SK-N-MC (cell line): Measurements from ENCODE around the gene TANGO2.

ENCODE experiments used
- DNase-seq: peaks from one replicate; pipeline ENCODE4 v3.0.0-alpha.2; 2011; ENCODE audit warnings: low read depth, low spot score
- H3K27ac ChIP-seq: fragments of 200-600 bp; sonication (generic); 2 replicates; pipeline ENCODE4 v1.5.1; 2016; ENCODE audit warnings: mixed run types
- H3K36me3 ChIP-seq: fragments of 200-600 bp; sonication (generic); 2 replicates; pipeline ENCODE4 v1.6.1; 2017; ENCODE audit warnings: antibody characterized with exemption, low read length, mixed read lengths; ENCODE audit not compliant: insufficient read depth
- H3K4me3 ChIP-seq: fragments of 200-600 bp; sonication (generic); 2 replicates; pipeline ENCODE4 v1.5.1; 2016
- H3K9ac ChIP-seq: fragments of 200-600 bp; sonication (generic); 2 replicates; pipeline ENCODE4 v1.8.0; 2017; ENCODE audit warnings: mixed run types, mixed read lengths; ENCODE audit not compliant: insufficient read length
- H3K9me3 ChIP-seq: fragments of 200-600 bp; sonication (generic); 2 replicates; pipeline ENCODE4 v1.6.1; 2017; ENCODE audit warnings: low read depth, mild to moderate bottlenecking, antibody characterized with exemption, low read length, moderate library complexity, mixed read lengths
- EZH2 ChIP-seq: fragments of 200-600 bp; sonication (generic); IDR thresholded peaks from one replicate; pipeline ENCODE4 v1.6.1; 2017; ENCODE audit warnings: antibody characterized with exemption
- FOXP2 ChIP-seq: optimal IDR thresholded peaks from 2 replicates; pipeline ENCODE3; 2011; ENCODE audit warnings: mild to moderate bottlenecking, moderate library complexity; ENCODE audit not compliant: insufficient read depth; ENCODE audit errors: extremely low read length, control extremely low read depth
- POLR2AphosphoS5 ChIP-seq: IDR thresholded peaks from 2 replicates; pipeline ENCODE4 v1.6.1; 2012; ENCODE audit warnings: mild to moderate bottlenecking, low read depth, low read length, borderline replicate concordance

Gene TANGO2

DNA sequence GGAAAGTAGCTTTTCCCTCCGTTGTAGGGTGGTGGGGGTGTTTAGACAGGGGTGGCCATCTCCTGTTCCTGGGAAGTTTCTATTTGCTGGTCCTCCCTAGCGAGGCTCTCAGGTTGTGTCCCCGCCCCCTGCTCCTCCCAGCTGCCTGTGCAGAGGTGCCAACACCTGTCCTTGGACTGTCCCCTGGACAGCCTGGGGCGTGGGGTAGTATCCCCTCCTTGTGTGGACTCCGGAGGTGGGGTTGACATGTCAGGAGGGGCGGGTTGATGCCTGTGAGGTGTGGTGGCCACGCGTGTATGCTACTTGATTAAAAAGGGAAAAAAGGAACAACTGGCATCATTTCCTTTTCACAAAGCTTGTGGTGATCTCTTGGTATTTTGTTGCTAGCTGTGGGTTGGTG is 80.7 kb downstream of the TANGO2 start:
- no peak overlapping the region for H3K27ac ChIP-seq
- H3K9me3 ChIP-seq = no peaks in the 10 kb centered on the region
- DNase-seq = no peak
- H3K4me3 ChIP-seq = no peak overlapping the region
- no peak for TF ChIP-seq EZH2
- TF ChIP-seq FOXP2 = no peak
- TF ChIP-seq POLR2AphosphoS5 = no peak
- peaks cover 86% of the 10 kb centered on the region for H3K36me3 ChIP-seq
- no peak overlapping the region for H3K9ac ChIP-seq

DNA sequence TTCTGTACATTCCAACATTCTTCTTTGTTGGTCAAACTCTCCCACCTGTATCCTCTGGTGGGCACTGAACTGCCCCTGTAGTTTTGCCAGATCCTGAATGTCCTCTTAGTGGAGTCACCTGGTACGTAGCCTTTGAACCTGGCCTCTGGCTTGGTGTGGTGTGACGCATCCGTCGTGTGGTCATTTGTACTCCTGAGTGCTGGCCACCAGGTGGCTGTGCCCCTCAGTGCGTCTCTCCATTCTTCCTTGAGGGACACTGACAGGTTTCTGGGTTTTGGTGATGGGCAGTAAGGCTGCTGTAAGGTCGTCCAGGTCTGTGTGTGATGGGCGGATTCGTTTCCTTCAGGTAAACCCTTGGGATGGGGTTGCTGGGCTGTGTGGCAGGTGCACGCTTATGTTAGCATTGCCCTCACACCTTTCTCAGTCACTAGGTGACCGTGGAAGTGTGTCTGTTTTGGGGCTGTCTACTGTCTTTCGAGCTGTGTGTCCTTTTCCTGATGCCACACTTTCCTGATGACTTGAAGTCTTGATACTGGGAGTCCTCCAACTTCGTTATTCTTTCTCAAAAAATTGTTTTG is 81.4 kb downstream of the TANGO2 start:
- no peak overlapping the region for H3K9ac ChIP-seq
- H3K36me3 ChIP-seq = peaks cover 86% of the 10 kb centered on the region
- TF ChIP-seq FOXP2 (no peak), POLR2AphosphoS5 (no peak), EZH2 (no peak)
- no peaks in the 10 kb centered on the region for H3K9me3 ChIP-seq
- no peak overlapping the region for H3K4me3 ChIP-seq
- H3K27ac ChIP-seq = no peak overlapping the region
- DNase-seq = no peak

DNA sequence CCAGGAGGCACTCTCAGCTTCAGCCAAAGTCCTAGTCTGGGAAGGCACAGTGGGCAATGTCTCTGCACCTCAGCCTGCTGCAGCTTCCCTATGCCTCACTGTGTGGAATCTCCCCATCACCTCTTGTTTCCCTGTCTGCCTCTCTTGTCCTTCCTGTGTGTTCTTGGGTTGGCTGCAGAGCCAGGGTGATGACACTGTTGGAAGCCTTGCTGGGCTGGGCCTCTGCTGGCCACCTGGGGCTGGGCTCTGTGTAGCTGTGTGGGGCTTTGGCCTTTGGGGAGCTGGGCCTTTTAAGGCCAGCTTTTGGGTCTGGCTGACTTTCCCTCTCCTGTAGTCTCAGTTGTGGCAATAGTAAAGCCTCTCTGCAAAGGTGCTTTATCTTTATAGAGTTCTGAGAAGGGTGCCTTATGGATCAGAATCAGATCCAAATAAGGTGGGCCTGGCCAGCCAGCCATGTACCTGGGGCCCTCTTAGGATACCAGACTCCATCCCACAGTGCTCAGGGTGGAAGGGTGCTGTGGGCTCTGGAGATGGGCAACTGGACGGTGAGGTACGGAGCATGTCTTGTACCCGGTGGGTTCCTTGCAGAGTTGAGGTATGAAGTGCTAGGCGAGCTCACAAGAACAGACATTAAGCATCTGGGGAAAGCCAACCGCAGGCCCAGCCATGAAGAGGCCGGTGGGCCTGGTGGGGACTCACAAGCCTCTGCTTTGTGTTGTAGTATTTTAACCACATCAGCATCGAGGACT is 84.7 kb downstream of the TANGO2 start:
- no peaks in the 10 kb centered on the region for H3K9me3 ChIP-seq
- H3K27ac ChIP-seq = no peak overlapping the region
- DNase-seq = no peak
- H3K4me3 ChIP-seq = no peak overlapping the region
- no peak overlapping the region for H3K9ac ChIP-seq
- H3K36me3 ChIP-seq = peaks cover 92% of the 10 kb centered on the region
- TF ChIP-seq FOXP2 (no peak), POLR2AphosphoS5 (no peak), EZH2 (no peak)

DNA sequence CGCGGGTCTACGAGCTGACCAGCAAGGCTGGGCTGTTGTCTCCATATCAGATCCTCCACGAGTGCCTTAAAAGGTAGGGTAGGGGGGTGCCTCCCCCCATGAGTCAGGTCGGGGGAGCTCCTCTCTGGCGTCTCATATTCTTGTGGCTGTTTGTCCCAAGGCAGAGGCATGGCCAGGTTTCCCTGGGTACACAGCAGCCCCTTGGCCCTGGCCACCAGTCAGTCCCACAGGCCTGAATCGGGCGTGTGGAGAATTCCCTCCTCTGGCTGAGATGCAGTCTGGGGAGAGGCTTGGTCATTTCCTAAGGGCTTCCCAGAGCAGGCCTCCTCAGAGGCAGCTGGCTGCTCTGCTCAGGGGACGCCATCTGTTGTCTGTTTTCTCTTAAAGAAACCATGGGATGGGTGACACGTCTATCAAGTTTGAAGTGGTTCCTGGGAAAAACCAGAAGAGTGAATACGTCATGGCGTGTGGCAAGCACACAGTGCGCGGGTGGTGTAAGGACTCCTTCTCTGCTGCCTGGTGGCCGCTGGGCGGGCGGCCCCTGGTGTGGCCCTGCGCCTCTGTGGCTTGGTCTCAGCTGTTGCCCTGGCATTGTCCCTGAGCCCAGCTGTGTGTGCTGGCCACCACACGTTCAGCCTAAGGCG is 85.4 kb downstream of the TANGO2 start:
- no peak overlapping the region for H3K27ac ChIP-seq
- H3K9ac ChIP-seq = no peak overlapping the region
- no peak overlapping the region for H3K4me3 ChIP-seq
- no peak for DNase-seq
- H3K9me3 ChIP-seq = no peaks in the 10 kb centered on the region
- no peak for TF ChIP-seq POLR2AphosphoS5
- TF ChIP-seq FOXP2 = no peak
- no peak for TF ChIP-seq EZH2
- peaks cover 85% of the 10 kb centered on the region for H3K36me3 ChIP-seq

DNA sequence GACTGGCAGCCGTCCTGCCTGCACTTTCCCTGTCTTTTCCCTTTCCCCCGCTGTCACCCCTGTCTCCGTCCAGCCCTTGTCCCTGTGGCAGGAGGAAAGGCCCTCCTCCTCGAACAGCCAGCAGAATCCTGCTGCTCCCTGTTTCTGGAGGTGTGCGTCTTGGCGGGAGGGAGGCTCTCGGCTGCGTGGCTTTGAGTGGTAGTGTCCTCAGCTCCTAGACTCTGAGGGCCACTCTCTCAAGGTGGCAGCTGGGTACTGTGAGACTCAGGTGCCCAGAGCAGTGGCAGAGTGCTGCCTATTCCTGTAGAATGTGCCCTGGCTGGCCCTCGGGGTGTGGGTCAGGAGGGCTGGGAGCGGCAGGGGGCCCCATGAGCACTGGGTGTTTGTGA is 85.9 kb downstream of the TANGO2 start:
- H3K9me3 ChIP-seq = no peaks in the 10 kb centered on the region
- DNase-seq = no peak
- no peak for TF ChIP-seq POLR2AphosphoS5
- TF ChIP-seq EZH2 = no peak
- no peak for TF ChIP-seq FOXP2
- no peak overlapping the region for H3K9ac ChIP-seq
- no peak overlapping the region for H3K27ac ChIP-seq
- peaks cover 83% of the 10 kb centered on the region for H3K36me3 ChIP-seq
- H3K4me3 ChIP-seq = no peak overlapping the region

DNA sequence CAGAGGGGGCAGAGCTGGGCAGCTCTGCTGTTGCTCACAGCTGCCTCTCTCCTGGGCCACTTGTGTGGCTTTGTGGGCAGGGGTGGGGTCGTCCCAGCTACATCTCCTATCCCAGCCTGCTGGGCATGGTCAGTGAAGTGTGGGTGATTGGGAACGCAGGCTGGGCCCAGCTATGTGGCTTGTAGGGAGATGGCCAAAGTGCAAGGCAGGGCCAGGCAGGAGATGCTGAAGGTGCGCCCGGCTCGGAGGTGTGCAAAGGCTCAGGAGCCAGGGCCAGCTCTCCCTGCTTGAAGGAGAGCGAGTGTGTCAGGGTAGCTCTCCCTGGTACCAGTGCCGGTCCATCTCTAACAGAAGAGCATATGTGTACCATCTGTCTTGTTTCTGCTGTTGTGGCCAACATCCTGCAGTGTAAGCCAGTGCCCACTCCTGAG is 86.6 kb downstream of the TANGO2 start:
- no peak overlapping the region for H3K4me3 ChIP-seq
- no peak overlapping the region for H3K9ac ChIP-seq
- no peak overlapping the region for H3K27ac ChIP-seq
- no peaks in the 10 kb centered on the region for H3K9me3 ChIP-seq
- no peak for DNase-seq
- H3K36me3 ChIP-seq = peaks cover 83% of the 10 kb centered on the region
- TF ChIP-seq FOXP2 (no peak), POLR2AphosphoS5 (no peak), EZH2 (no peak)

DNA sequence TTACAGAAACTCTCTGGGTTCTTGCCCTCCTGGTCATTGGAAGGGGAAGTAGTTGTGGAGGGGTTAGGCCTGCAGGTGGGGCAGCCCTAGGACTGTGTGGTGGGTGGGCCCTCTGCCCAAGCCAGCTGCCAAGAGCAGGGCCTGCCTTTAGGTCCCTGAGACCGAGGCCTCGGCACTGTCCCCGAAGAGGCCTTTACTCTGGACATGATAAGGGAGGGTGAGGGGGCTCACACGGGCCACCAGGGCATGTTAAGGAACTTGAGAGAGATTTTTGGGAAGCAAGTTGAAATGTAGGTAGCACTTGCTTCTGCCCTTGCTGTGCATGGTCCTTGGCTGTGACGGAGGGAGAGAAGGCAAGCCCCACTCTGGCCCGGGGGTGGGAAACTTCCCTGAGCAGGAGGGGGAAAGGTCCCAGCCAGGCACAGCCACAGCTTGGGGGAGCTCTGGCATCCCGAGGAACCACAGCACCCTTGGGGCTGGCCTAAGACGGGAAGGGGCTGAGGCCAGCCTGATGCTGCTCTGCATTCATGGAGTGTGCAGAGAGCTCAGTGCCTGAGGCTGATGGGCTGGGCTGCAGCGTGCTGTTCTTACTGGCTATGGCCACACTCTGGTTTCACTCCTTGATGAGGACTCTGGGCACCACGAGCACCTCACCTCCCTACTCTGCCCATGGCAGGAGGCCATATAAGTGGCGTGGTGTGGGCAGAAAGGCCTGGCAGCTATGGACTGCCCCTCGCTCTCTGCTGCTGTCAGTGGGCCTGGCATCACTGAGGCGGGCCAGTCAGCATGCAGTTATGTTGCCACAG is 87.2 kb downstream of the TANGO2 start:
- no peak overlapping the region for H3K9ac ChIP-seq
- no peaks in the 10 kb centered on the region for H3K9me3 ChIP-seq
- 0 out of 2 replicates have a peak overlapping the region, but pooled peaks have one; percentile 13 for H3K27ac ChIP-seq
- no peak for TF ChIP-seq EZH2
- H3K4me3 ChIP-seq = no peak overlapping the region
- no peak for DNase-seq
- peaks cover 85% of the 10 kb centered on the region for H3K36me3 ChIP-seq

DNA sequence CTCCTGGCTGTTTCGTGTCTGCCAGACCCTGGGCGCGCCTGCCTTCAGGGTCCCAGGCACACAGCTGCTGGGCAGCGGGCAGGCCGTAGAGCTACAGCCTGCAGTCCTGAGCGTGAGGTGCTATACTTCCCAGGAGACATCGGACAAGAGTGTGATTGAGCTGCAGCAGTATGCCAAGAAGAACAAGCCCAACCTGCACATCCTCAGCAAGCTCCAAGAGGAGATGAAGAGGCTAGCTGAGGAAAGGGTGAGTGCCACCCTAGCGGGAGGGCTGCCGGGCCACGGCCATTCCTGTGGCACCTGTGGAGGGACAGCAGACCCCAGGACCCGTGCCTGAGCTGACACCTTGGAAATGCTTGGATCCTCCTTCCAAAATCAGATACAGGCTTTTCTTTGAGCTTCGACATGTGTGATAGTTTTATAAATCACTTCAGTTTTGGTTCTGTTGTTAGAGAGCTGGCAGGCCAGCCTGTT is 87.9 kb downstream of the TANGO2 start:
- Histone ChIP-seq H3K27ac (no peak overlapping the region), H3K4me3 (no peak overlapping the region), H3K9me3 (no peaks in the 10 kb centered on the region), H3K36me3 (peaks cover 85% of the 10 kb centered on the region), H3K9ac (no peak overlapping the region)
- TF ChIP-seq POLR2AphosphoS5 (no peak), EZH2 (no peak), FOXP2 (no peak)
- DNase-seq = no peak
